Endodermal cell (in vitro differentiated cells): ENCODE measurements around the gene MAP7. TPM values are rescaled to one million over a fixed set of nuclear protein-coding genes. Genes with fewer than 3 reads are reported as not detected.
"Not testable (repeated sequence)": the region's sequence is repeated elsewhere in the genome, so short reads cannot be mapped to it uniquely, and the experiment has no call there.

ENCODE experiments used
- DNase-seq: peaks from one replicate; pipeline ENCODE4 v3.0.0-alpha.2; 2017
- H3K27ac ChIP-seq: 2 replicates; pipeline ENCODE4 v1.5.1; 2013; ENCODE audit warnings: mild to moderate bottlenecking, low read depth, low read length, moderate library complexity
- H3K27me3 ChIP-seq: 2 replicates; pipeline ENCODE4 v1.6.1; 2013; ENCODE audit warnings: mild to moderate bottlenecking, low read length, moderate library complexity; ENCODE audit not compliant: insufficient read depth, control insufficient read depth, poor library complexity, severe bottlenecking
- H3K36me3 ChIP-seq: 2 replicates; pipeline ENCODE4 v1.7.0; 2013; ENCODE audit warnings: mild to moderate bottlenecking, low read length, moderate library complexity; ENCODE audit not compliant: control insufficient read depth, insufficient read depth
- H3K4me1 ChIP-seq: one replicate; pipeline ENCODE4 v1.7.0; 2013; ENCODE audit warnings: low read length; ENCODE audit not compliant: control insufficient read depth, insufficient read depth
- H3K4me3 ChIP-seq: 2 replicates; pipeline ENCODE4 v1.5.1; 2013; ENCODE audit warnings: mild to moderate bottlenecking, low read length, moderate library complexity
- H3K9ac ChIP-seq: 2 replicates; pipeline ENCODE4 v1.6.1; 2013; ENCODE audit warnings: mild to moderate bottlenecking, low read length, moderate library complexity; ENCODE audit not compliant: poor library complexity, severe bottlenecking; ENCODE audit errors: extremely low read depth
- H3K9me3 ChIP-seq: 2 replicates; pipeline ENCODE4 v1.6.1; 2013; ENCODE audit warnings: mild to moderate bottlenecking, low read length, moderate library complexity; ENCODE audit not compliant: control insufficient read depth
- H3K27ac Mint-ChIP-seq: 2 replicates; pipeline ENCODE4 v1.8.0; 2020; ENCODE audit warnings: mixed read lengths
- H3K27me3 Mint-ChIP-seq: 2 replicates; pipeline ENCODE4 v1.8.0; 2021; ENCODE audit warnings: mild to moderate bottlenecking, mixed read lengths; ENCODE audit not compliant: insufficient read depth
- H3K36me3 Mint-ChIP-seq: 2 replicates; pipeline ENCODE4 v1.8.0; 2020; ENCODE audit warnings: low read depth, mixed read lengths
- H3K4me1 Mint-ChIP-seq: 2 replicates; pipeline ENCODE4 v1.8.0; 2020; ENCODE audit warnings: mixed read lengths
- H3K4me3 Mint-ChIP-seq: 2 replicates; pipeline ENCODE4 v1.8.0; 2020; ENCODE audit warnings: mild to moderate bottlenecking, moderate library complexity, mixed read lengths
- H3K9me3 Mint-ChIP-seq: 2 replicates; pipeline ENCODE4 v1.8.0; 2020; ENCODE audit warnings: mild to moderate bottlenecking, mixed read lengths
- CTCF ChIP-seq: fragments of 200-600 bp; sonication (generic); conservative IDR thresholded peaks from 2 replicates; pipeline ENCODE4 v1.5.0; 2021; ENCODE audit warnings: antibody characterized with exemption, mild to moderate bottlenecking
- WGBS, 2 experiments: methylation state at CpG; one replicate each; pipeline versions ENCODE4 v1.1.5 to v1.1.7; 2013; ENCODE audit warnings: missing lambda C conversion rate in 2 of 2, mixed read lengths in 1 of 2; ENCODE audit not compliant: insufficient coverage in 1 of 2, insufficient read length in 1 of 2; 5-methylcytosine and 5-hydroxymethylcytosine counted together
- total RNA-seq, 2 donors: library from RNA; stranded (reverse); fragmentation: NEBNext Ultra II Directional in 1 of 2; extraction: Animal tissue kit (Norgen Biotek cat#: 25700) in 1 of 2; gene quantifications; 2 replicates in 1 of 2; 3 replicates in 1 of 2; pipeline ENCODE4 v1.2.1, GENCODE V29; 2021

Gene MAP7
- total RNA-seq, 2 donors from 2014 or later, result 42.4 to 48.7 TPM

GRCh38 chr6:136312975-136313374, 237.2 kb downstream of the MAP7 start:
- no peak for TF ChIP-seq CTCF
- H3K9ac ChIP-seq, result no peak overlapping the region
- Mint-ChIP-seq H3K9me3 (no peaks in the 10 kb centered on the region), H3K27me3 (peaks cover 3% of the 10 kb centered on the region), H3K27ac (no peak overlapping the region), H3K4me3 (no peak overlapping the region), H3K4me1 (no peaks in the 10 kb centered on the region), H3K36me3 (no peaks in the 10 kb centered on the region)
- DNase-seq, result no peak
- no peak overlapping the region for H3K27ac ChIP-seq
- no peak overlapping the region for H3K4me3 ChIP-seq
- no peaks in the 10 kb centered on the region for H3K4me1 ChIP-seq
- no peaks in the 10 kb centered on the region for H3K36me3 ChIP-seq
- H3K27me3 ChIP-seq, result peaks cover 5% of the 10 kb centered on the region
- H3K9me3 ChIP-seq, result no peaks in the 10 kb centered on the region
- WGBS, 2 experiments, result 94% methylated on average over 3 of the region's 3 CpGs

DNA sequence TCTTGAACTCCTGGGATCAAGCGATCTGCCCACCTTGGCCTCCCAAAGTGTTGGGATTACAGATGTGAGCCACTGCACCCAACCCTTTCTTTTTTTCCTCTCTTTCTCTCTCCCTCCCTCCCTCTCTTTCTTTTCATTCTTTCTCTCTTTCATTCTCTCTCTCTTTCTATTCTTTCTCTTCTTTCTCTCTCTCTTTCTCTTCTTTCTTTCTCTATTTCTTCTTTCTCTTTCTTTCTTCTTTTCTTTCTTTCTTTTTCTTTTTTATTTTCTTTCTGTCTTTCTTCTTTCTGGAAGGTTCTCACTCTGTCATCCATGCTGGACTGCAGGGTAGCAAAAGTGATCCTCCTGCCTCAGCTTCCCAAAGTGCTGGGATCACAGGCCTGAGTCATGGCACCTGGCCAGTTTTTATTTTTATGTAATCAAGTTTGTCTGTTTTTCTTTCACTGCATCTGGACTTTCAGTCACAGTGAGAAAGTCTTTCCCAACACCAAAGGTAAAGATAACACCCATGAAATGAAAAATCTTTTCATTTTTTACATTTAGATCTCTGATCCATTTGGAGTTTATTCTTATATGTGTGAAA, 240.4 kb downstream of the MAP7 start:
- Histone ChIP-seq H3K9me3 (no peaks in the 10 kb centered on the region), H3K36me3 (no peaks in the 10 kb centered on the region), H3K4me3 (no peak overlapping the region), H3K4me1 (no peaks in the 10 kb centered on the region), H3K9ac (no peak overlapping the region), H3K27me3 (peaks cover 5% of the 10 kb centered on the region), H3K27ac (no peak overlapping the region)
- Mint-ChIP-seq H3K27me3 (peaks cover 3% of the 10 kb centered on the region), H3K9me3 (no peaks in the 10 kb centered on the region), H3K4me3 (no peak overlapping the region), H3K4me1 (no peaks in the 10 kb centered on the region), H3K36me3 (no peaks in the 10 kb centered on the region), H3K27ac (no peak overlapping the region)
- 82 to 100% methylated on average over 1 of the region's 1 CpG for WGBS, 2 experiments
- DNase-seq, result no peak
- TF ChIP-seq CTCF, result no peak

DNA sequence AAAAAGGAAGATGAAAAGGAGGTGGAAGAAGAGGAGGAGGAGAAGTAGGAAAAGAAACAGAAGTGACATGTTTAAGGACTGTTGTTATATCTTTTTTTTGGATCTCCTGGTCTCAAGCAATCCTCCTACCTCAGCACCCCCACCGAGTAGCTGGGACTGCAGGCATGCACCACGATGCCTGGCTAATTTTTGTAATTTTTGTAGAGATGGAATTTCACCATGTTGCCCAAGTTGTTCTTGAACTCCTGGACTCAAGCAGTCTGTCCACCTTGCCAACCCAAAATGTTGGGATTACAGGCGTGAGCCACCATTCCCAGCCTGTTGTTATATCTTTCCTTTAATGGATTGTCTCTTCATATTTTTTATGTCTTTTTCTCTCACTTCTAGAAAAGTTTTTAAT, 241.1 kb downstream of the MAP7 start:
- DNase-seq, result no peak
- WGBS, 2 experiments, result 79 to 85% methylated on average over 2 to 3 of the region's 3 CpGs
- Mint-ChIP-seq H3K4me3 (no peak overlapping the region), H3K9me3 (no peaks in the 10 kb centered on the region), H3K27me3 (peaks cover 3% of the 10 kb centered on the region), H3K27ac (no peak overlapping the region), H3K4me1 (no peaks in the 10 kb centered on the region), H3K36me3 (no peaks in the 10 kb centered on the region)
- TF ChIP-seq CTCF, result no peak
- no peaks in the 10 kb centered on the region for H3K9me3 ChIP-seq
- no peaks in the 10 kb centered on the region for H3K4me1 ChIP-seq
- no peak overlapping the region for H3K9ac ChIP-seq
- peaks cover 5% of the 10 kb centered on the region for H3K27me3 ChIP-seq
- no peaks in the 10 kb centered on the region for H3K36me3 ChIP-seq
- no peak overlapping the region for H3K27ac ChIP-seq
- H3K4me3 ChIP-seq, result no peak overlapping the region

DNA sequence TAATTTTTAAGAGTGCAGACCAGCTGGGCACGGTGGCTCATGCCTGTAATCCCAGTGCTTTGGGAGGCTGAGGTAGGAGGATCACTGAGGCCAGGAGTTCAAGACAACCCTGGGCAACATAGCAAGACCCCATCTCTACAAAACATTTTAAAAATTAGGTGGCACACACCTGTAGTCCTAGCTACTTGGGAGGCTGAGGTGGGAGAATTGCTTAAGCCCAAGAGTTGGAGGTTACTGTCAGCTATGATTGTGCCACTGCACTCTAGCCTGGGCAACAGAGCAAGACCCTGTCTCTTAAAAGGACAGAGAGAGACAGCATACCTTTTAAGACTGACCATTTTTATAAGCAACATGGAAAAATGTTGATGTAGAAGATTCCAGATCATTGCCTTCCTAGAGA, 241.8 kb downstream of the MAP7 start:
- H3K4me3 ChIP-seq, H3K27me3 Mint-ChIP-seq, H3K9me3 ChIP-seq, H3K36me3 Mint-ChIP-seq, H3K4me3 Mint-ChIP-seq, H3K27me3 ChIP-seq, DNase-seq, H3K4me1 ChIP-seq, H3K27ac Mint-ChIP-seq, H3K27ac ChIP-seq, H3K9ac ChIP-seq, H3K9me3 Mint-ChIP-seq, H3K36me3 ChIP-seq, H3K4me1 Mint-ChIP-seq: not testable (repeated sequence)
- WGBS, 2 experiments, result 60 to 89% methylated on average over 1 of the region's 1 CpG
